Endodermal cell (in vitro differentiated cells): ENCODE measurements around the gene EIF3M. TPM values are rescaled to one million over a fixed set of nuclear protein-coding genes. Genes with fewer than 3 reads are reported as not detected.

Experiments used
- DNase-seq: peaks from one replicate; pipeline ENCODE4 v3.0.0-alpha.2; 2017
- H3K27ac ChIP-seq: 2 replicates; pipeline ENCODE4 v1.5.1; 2013; ENCODE audit warnings: mild to moderate bottlenecking, low read depth, low read length, moderate library complexity
- H3K27me3 ChIP-seq: 2 replicates; pipeline ENCODE4 v1.6.1; 2013; ENCODE audit warnings: mild to moderate bottlenecking, low read length, moderate library complexity; ENCODE audit not compliant: insufficient read depth, control insufficient read depth, poor library complexity, severe bottlenecking
- H3K36me3 ChIP-seq: 2 replicates; pipeline ENCODE4 v1.7.0; 2013; ENCODE audit warnings: mild to moderate bottlenecking, low read length, moderate library complexity; ENCODE audit not compliant: control insufficient read depth, insufficient read depth
- H3K4me1 ChIP-seq: one replicate; pipeline ENCODE4 v1.7.0; 2013; ENCODE audit warnings: low read length; ENCODE audit not compliant: control insufficient read depth, insufficient read depth
- H3K4me3 ChIP-seq: 2 replicates; pipeline ENCODE4 v1.5.1; 2013; ENCODE audit warnings: mild to moderate bottlenecking, low read length, moderate library complexity
- H3K9ac ChIP-seq: 2 replicates; pipeline ENCODE4 v1.6.1; 2013; ENCODE audit warnings: mild to moderate bottlenecking, low read length, moderate library complexity; ENCODE audit not compliant: poor library complexity, severe bottlenecking; ENCODE audit errors: extremely low read depth
- H3K9me3 ChIP-seq: 2 replicates; pipeline ENCODE4 v1.6.1; 2013; ENCODE audit warnings: mild to moderate bottlenecking, low read length, moderate library complexity; ENCODE audit not compliant: control insufficient read depth
- H3K27ac Mint-ChIP-seq: 2 replicates; pipeline ENCODE4 v1.8.0; 2020; ENCODE audit warnings: mixed read lengths
- H3K27me3 Mint-ChIP-seq: 2 replicates; pipeline ENCODE4 v1.8.0; 2021; ENCODE audit warnings: mild to moderate bottlenecking, mixed read lengths; ENCODE audit not compliant: insufficient read depth
- H3K36me3 Mint-ChIP-seq: 2 replicates; pipeline ENCODE4 v1.8.0; 2020; ENCODE audit warnings: low read depth, mixed read lengths
- H3K4me1 Mint-ChIP-seq: 2 replicates; pipeline ENCODE4 v1.8.0; 2020; ENCODE audit warnings: mixed read lengths
- H3K4me3 Mint-ChIP-seq: 2 replicates; pipeline ENCODE4 v1.8.0; 2020; ENCODE audit warnings: mild to moderate bottlenecking, moderate library complexity, mixed read lengths
- H3K9me3 Mint-ChIP-seq: 2 replicates; pipeline ENCODE4 v1.8.0; 2020; ENCODE audit warnings: mild to moderate bottlenecking, mixed read lengths
- WGBS, 2 experiments: methylation state at CpG; one replicate each; pipeline versions ENCODE4 v1.1.5 to v1.1.7; 2013; ENCODE audit warnings: missing lambda C conversion rate in 2 of 2, mixed read lengths in 1 of 2; ENCODE audit not compliant: insufficient coverage in 1 of 2, insufficient read length in 1 of 2; 5-methylcytosine and 5-hydroxymethylcytosine counted together
- total RNA-seq, 2 donors: library from RNA; stranded (reverse); fragmentation: NEBNext Ultra II Directional in 1 of 2; extraction: Animal tissue kit (Norgen Biotek cat#: 25700) in 1 of 2; gene quantifications; 2 replicates in 1 of 2; 3 replicates in 1 of 2; pipeline ENCODE4 v1.2.1, GENCODE V29; 2021
- TF ChIP-seq, protein P1 (sequence below): fragments of 200-600 bp; sonication (generic); conservative IDR thresholded peaks from 2 replicates; pipeline ENCODE4 v1.5.0; 2021; ENCODE audit warnings: antibody characterized with exemption, mild to moderate bottlenecking

Gene EIF3M
- total RNA-seq, 2 donors from 2014 or later: 237 to 269 TPM

DNA sequence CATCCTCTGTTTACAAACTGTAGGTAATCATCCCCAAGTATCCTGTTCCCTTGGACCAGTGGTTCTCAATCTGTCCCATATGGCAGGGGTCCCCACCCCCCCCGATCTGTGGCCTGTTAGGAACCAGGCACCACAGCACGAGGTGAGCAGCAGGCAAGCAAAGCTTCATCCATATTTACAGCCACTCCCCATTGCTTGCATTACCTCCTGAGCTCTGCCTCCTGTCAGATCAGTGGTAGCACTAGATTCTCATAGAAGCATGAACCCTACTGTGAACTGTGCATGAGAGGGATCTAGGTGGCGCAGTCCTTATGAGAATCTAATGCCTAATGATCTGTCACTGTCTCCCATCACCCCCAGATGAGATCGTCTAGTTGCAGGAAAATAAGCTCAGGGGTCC is 33.4 kb upstream of the EIF3M start:
- DNase-seq: no peak
- WGBS, 2 experiments: 84% methylated on average over 4 of the region's 4 CpGs; no CpG with 5 or more reads in 1 of the 2 experiments
- no peaks in the 10 kb centered on the region for H3K9me3 ChIP-seq
- H3K9ac ChIP-seq: no peak overlapping the region
- Mint-ChIP-seq H3K36me3 (no peaks in the 10 kb centered on the region), H3K27ac (no peak overlapping the region), H3K4me3 (no peak overlapping the region), H3K4me1 (no peaks in the 10 kb centered on the region), H3K9me3 (no peaks in the 10 kb centered on the region), H3K27me3 (peaks cover 2% of the 10 kb centered on the region)
- H3K36me3 ChIP-seq: no peaks in the 10 kb centered on the region
- H3K27ac ChIP-seq: no peak overlapping the region
- H3K4me1 ChIP-seq: no peaks in the 10 kb centered on the region
- H3K27me3 ChIP-seq: no peaks in the 10 kb centered on the region
- H3K4me3 ChIP-seq: no peak overlapping the region
- TF ChIP-seq, protein P1, sequence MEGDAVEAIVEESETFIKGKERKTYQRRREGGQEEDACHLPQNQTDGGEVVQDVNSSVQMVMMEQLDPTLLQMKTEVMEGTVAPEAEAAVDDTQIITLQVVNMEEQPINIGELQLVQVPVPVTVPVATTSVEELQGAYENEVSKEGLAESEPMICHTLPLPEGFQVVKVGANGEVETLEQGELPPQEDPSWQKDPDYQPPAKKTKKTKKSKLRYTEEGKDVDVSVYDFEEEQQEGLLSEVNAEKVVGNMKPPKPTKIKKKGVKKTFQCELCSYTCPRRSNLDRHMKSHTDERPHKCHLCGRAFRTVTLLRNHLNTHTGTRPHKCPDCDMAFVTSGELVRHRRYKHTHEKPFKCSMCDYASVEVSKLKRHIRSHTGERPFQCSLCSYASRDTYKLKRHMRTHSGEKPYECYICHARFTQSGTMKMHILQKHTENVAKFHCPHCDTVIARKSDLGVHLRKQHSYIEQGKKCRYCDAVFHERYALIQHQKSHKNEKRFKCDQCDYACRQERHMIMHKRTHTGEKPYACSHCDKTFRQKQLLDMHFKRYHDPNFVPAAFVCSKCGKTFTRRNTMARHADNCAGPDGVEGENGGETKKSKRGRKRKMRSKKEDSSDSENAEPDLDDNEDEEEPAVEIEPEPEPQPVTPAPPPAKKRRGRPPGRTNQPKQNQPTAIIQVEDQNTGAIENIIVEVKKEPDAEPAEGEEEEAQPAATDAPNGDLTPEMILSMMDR: no peak

DNA sequence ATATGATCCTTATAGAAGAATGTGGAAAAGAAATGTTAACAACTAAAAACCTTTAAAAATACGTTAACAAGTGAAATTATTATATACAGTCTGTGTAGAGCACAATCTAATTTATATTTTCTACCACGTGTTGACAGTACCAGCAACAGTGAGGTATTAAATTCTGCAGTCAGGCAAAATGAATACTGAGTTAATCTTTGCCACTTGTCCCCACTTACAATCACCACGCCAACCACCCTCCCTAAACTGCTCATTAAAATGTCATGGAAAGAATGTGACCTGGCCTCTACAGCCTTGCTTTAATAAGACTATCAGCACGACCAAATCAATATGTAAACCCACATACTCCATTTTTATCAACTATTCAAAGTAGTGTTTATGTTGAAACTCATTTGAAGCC is 28.5 kb upstream of the EIF3M start:
- H3K9me3 Mint-ChIP-seq: no peaks in the 10 kb centered on the region
- no peak for DNase-seq
- Histone ChIP-seq H3K9ac (no peak overlapping the region), H3K27me3 (no peaks in the 10 kb centered on the region), H3K9me3 (no peaks in the 10 kb centered on the region), H3K27ac (no peak overlapping the region), H3K4me1 (no peaks in the 10 kb centered on the region), H3K36me3 (no peaks in the 10 kb centered on the region), H3K4me3 (no peak overlapping the region)
- H3K4me1 Mint-ChIP-seq: no peaks in the 10 kb centered on the region
- H3K27ac Mint-ChIP-seq: no peak overlapping the region
- H3K4me3 Mint-ChIP-seq: no peak overlapping the region
- peaks cover 1% of the 10 kb centered on the region for H3K27me3 Mint-ChIP-seq
- TF ChIP-seq, protein P1: no peak
- no peaks in the 10 kb centered on the region for H3K36me3 Mint-ChIP-seq
- WGBS, 2 experiments: 89 to 93% methylated on average over 2 to 3 of the region's 4 CpGs

DNA sequence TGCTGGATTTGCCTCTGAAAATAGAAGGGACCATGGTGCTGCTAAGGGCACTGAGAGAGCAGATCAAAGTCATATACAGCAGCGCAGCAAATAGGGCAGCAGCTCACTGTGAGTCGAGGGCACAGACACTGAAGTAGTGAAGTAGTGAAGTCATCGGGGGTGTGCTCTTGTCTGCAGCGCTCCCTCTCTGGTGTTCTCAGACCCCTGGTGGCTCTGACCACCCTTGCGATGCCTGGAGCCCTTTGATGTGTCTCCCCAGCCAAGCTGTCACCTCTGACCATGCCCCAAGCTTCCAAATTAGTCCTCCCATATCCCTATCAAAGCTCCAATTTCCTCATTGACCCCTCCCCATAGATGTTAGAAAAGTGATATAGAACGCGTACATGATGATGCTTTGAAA is 27.7 kb upstream of the EIF3M start:
- no peaks in the 10 kb centered on the region for H3K9me3 ChIP-seq
- Mint-ChIP-seq H3K27me3 (peaks cover 1% of the 10 kb centered on the region), H3K4me3 (no peak overlapping the region), H3K4me1 (no peaks in the 10 kb centered on the region), H3K9me3 (no peaks in the 10 kb centered on the region), H3K27ac (no peak overlapping the region), H3K36me3 (no peaks in the 10 kb centered on the region)
- no peaks in the 10 kb centered on the region for H3K27me3 ChIP-seq
- 87 to 89% methylated on average over 7 of the region's 7 CpGs for WGBS, 2 experiments
- no peak overlapping the region for H3K9ac ChIP-seq
- no peak overlapping the region for H3K4me3 ChIP-seq
- no peak for DNase-seq
- no peaks in the 10 kb centered on the region for H3K4me1 ChIP-seq
- TF ChIP-seq, protein P1: no peak
- no peak overlapping the region for H3K27ac ChIP-seq
- H3K36me3 ChIP-seq: no peaks in the 10 kb centered on the region
